ENCODE results near the gene SLC29A4.
"Not testable (repeated sequence)": the region's sequence is repeated elsewhere in the genome, so short reads cannot be mapped to it uniquely, and the experiment has no call there.

Gene SLC29A4

GRCh38 chr7:5309146-5309545 lies 26.4 kb downstream of the SLC29A4 start:
- Histone ChIP-seq H3K9ac (ENCODE audit: low read depth in 1 of 2, low read length in 2 of 2) (no peak overlapping the region), H3K36me3 (ENCODE audit: control insufficient read depth in 2 of 2, insufficient read depth in 2 of 2, low read length in 2 of 2) (peaks cover 20 to 25% of the 10 kb centered on the region in 2 donors), H3K27ac (ENCODE audit: low read depth in 2 of 2, low read length in 2 of 2) (no peak overlapping the region), H3K27me3 (ENCODE audit: control insufficient read depth in 2 of 2, insufficient read depth in 2 of 2, low read length in 2 of 2) (no peaks in the 10 kb centered on the region), H3K4me3 (ENCODE audit: low read length in 2 of 2) (no peak overlapping the region), H3K4me1 (ENCODE audit: control insufficient read depth in 2 of 2, insufficient read depth in 2 of 2, low read length in 2 of 2) (peaks cover 0 to 3% of the 10 kb centered on the region in 2 donors), H3K9me3 (ENCODE audit: control insufficient read depth in 2 of 2, low read length in 2 of 2) (no peaks in the 10 kb centered on the region)

GRCh38 chr7:5310822-5311405 lies 28.2 kb downstream of the SLC29A4 start:
- Histone ChIP-seq H3K4me3 (ENCODE audit: low read length in 2 of 2) (no peak overlapping the region), H3K36me3 (ENCODE audit: control insufficient read depth in 2 of 2, insufficient read depth in 2 of 2, low read length in 2 of 2) (peaks cover 31 to 33% of the 10 kb centered on the region in 2 donors), H3K9ac (ENCODE audit: low read depth in 1 of 2, low read length in 2 of 2) (no peak overlapping the region), H3K4me1 (ENCODE audit: control insufficient read depth in 2 of 2, insufficient read depth in 2 of 2, low read length in 2 of 2) (peaks cover 0 to 3% of the 10 kb centered on the region in 2 donors), H3K9me3 (ENCODE audit: control insufficient read depth in 2 of 2, low read length in 2 of 2) (no peaks in the 10 kb centered on the region), H3K27me3 (ENCODE audit: control insufficient read depth in 2 of 2, insufficient read depth in 2 of 2, low read length in 2 of 2) (no peaks in the 10 kb centered on the region), H3K27ac (ENCODE audit: low read depth in 2 of 2, low read length in 2 of 2) (no peak overlapping the region)

- H3K9me3 ChIP-seq (ENCODE audit: control insufficient read depth in 2 of 2, low read length in 2 of 2): not testable (repeated sequence)
- peaks cover 35 to 44% of the 10 kb centered on the region in 2 donors for H3K36me3 ChIP-seq (ENCODE audit: control insufficient read depth in 2 of 2, insufficient read depth in 2 of 2, low read length in 2 of 2)
These were observed 29.7 kb downstream of the SLC29A4 start for GRCh38 chr7:5312276-5313070.

GRCh38 chr7:5313076-5313885 lies 30.5 kb downstream of the SLC29A4 start:
- H3K27ac ChIP-seq (ENCODE audit: low read depth in 2 of 2, low read length in 2 of 2); H3K27me3 ChIP-seq (ENCODE audit: control insufficient read depth in 2 of 2, insufficient read depth in 2 of 2, low read length in 2 of 2); H3K9me3 ChIP-seq (ENCODE audit: control insufficient read depth in 2 of 2, low read length in 2 of 2); H3K9ac ChIP-seq (ENCODE audit: low read depth in 1 of 2, low read length in 2 of 2); H3K4me1 ChIP-seq (ENCODE audit: control insufficient read depth in 2 of 2, insufficient read depth in 2 of 2, low read length in 2 of 2); H3K4me3 ChIP-seq (ENCODE audit: low read length in 2 of 2): not testable (repeated sequence)
- H3K36me3 ChIP-seq (ENCODE audit: control insufficient read depth in 2 of 2, insufficient read depth in 2 of 2, low read length in 2 of 2): peaks cover 32 to 36% of the 10 kb centered on the region in 2 donors

More at GRCh38 chr7:5312276-5313070, 29.7 kb downstream of the SLC29A4 start:
- H3K27me3 ChIP-seq (ENCODE audit: control insufficient read depth in 2 of 2, insufficient read depth in 2 of 2, low read length in 2 of 2); H3K27ac ChIP-seq (ENCODE audit: low read depth in 2 of 2, low read length in 2 of 2); H3K4me1 ChIP-seq (ENCODE audit: control insufficient read depth in 2 of 2, insufficient read depth in 2 of 2, low read length in 2 of 2); H3K9ac ChIP-seq (ENCODE audit: low read depth in 1 of 2, low read length in 2 of 2); H3K4me3 ChIP-seq (ENCODE audit: low read length in 2 of 2): not testable (repeated sequence)

- Histone ChIP-seq H3K9me3 (ENCODE audit: control insufficient read depth in 2 of 2, low read length in 2 of 2) (no peaks in the 10 kb centered on the region), H3K4me3 (ENCODE audit: low read length in 2 of 2) (no peak overlapping the region), H3K27me3 (ENCODE audit: control insufficient read depth in 2 of 2, insufficient read depth in 2 of 2, low read length in 2 of 2) (no peaks in the 10 kb centered on the region), H3K9ac (ENCODE audit: low read depth in 1 of 2, low read length in 2 of 2) (no peak overlapping the region), H3K27ac (ENCODE audit: low read depth in 2 of 2, low read length in 2 of 2) (no peak overlapping the region), H3K4me1 (ENCODE audit: control insufficient read depth in 2 of 2, insufficient read depth in 2 of 2, low read length in 2 of 2) (no peaks in the 10 kb centered on the region), H3K36me3 (ENCODE audit: control insufficient read depth in 2 of 2, insufficient read depth in 2 of 2, low read length in 2 of 2) (peaks cover 38 to 43% of the 10 kb centered on the region in 2 donors)
These were observed 32.1 kb downstream of the SLC29A4 start for GRCh38 chr7:5314864-5315263.

- no peak overlapping the region for H3K4me3 ChIP-seq (ENCODE audit: low read length in 2 of 2)
- H3K9me3 ChIP-seq (ENCODE audit: control insufficient read depth in 2 of 2, low read length in 2 of 2): no peaks in the 10 kb centered on the region
- H3K9ac ChIP-seq (ENCODE audit: low read depth in 1 of 2, low read length in 2 of 2): no peak overlapping the region
- H3K4me1 ChIP-seq (ENCODE audit: control insufficient read depth in 2 of 2, insufficient read depth in 2 of 2, low read length in 2 of 2): no peaks in the 10 kb centered on the region
- H3K27ac ChIP-seq (ENCODE audit: low read depth in 2 of 2, low read length in 2 of 2): no peak overlapping the region
- peaks cover 43 to 49% of the 10 kb centered on the region in 2 donors for H3K36me3 ChIP-seq (ENCODE audit: control insufficient read depth in 2 of 2, insufficient read depth in 2 of 2, low read length in 2 of 2)
- no peaks in the 10 kb centered on the region for H3K27me3 ChIP-seq (ENCODE audit: control insufficient read depth in 2 of 2, insufficient read depth in 2 of 2, low read length in 2 of 2)
These were observed 33.0 kb downstream of the SLC29A4 start for GRCh38 chr7:5315761-5316160.

GRCh38 chr7:5318613-5319012 lies 35.9 kb downstream of the SLC29A4 start:
- peaks cover 49 to 53% of the 10 kb centered on the region in 2 donors for H3K36me3 ChIP-seq (ENCODE audit: control insufficient read depth in 2 of 2, insufficient read depth in 2 of 2, low read length in 2 of 2)
- not testable (repeated sequence) for H3K4me3 ChIP-seq (ENCODE audit: low read length in 2 of 2); H3K27ac ChIP-seq (ENCODE audit: low read depth in 2 of 2, low read length in 2 of 2); H3K4me1 ChIP-seq (ENCODE audit: control insufficient read depth in 2 of 2, insufficient read depth in 2 of 2, low read length in 2 of 2); H3K9ac ChIP-seq (ENCODE audit: low read depth in 1 of 2, low read length in 2 of 2); H3K9me3 ChIP-seq (ENCODE audit: control insufficient read depth in 2 of 2, low read length in 2 of 2); H3K27me3 ChIP-seq (ENCODE audit: control insufficient read depth in 2 of 2, insufficient read depth in 2 of 2, low read length in 2 of 2)

GRCh38 chr7:5320391-5320790 lies 37.6 kb downstream of the SLC29A4 start:
- H3K4me1 ChIP-seq (ENCODE audit: control insufficient read depth in 2 of 2, insufficient read depth in 2 of 2, low read length in 2 of 2): no peaks in the 10 kb centered on the region
- H3K36me3 ChIP-seq (ENCODE audit: control insufficient read depth in 2 of 2, insufficient read depth in 2 of 2, low read length in 2 of 2): peaks cover 51 to 56% of the 10 kb centered on the region in 2 donors
- H3K27ac ChIP-seq (ENCODE audit: low read depth in 2 of 2, low read length in 2 of 2): no peak overlapping the region
- H3K9me3 ChIP-seq (ENCODE audit: control insufficient read depth in 2 of 2, low read length in 2 of 2): no peaks in the 10 kb centered on the region
- H3K9ac ChIP-seq (ENCODE audit: low read depth in 1 of 2, low read length in 2 of 2): no peak overlapping the region
- no peaks in the 10 kb centered on the region for H3K27me3 ChIP-seq (ENCODE audit: control insufficient read depth in 2 of 2, insufficient read depth in 2 of 2, low read length in 2 of 2)
- no peak overlapping the region for H3K4me3 ChIP-seq (ENCODE audit: low read length in 2 of 2)

GRCh38 chr7:5320802-5321396 lies 38.2 kb downstream of the SLC29A4 start:
- Histone ChIP-seq H3K9me3 (ENCODE audit: control insufficient read depth in 2 of 2, low read length in 2 of 2) (no peaks in the 10 kb centered on the region), H3K4me1 (ENCODE audit: control insufficient read depth in 2 of 2, insufficient read depth in 2 of 2, low read length in 2 of 2) (no peaks in the 10 kb centered on the region), H3K27me3 (ENCODE audit: control insufficient read depth in 2 of 2, insufficient read depth in 2 of 2, low read length in 2 of 2) (no peaks in the 10 kb centered on the region), H3K4me3 (ENCODE audit: low read length in 2 of 2) (no peak overlapping the region), H3K36me3 (ENCODE audit: control insufficient read depth in 2 of 2, insufficient read depth in 2 of 2, low read length in 2 of 2) (peaks cover 49 to 54% of the 10 kb centered on the region in 2 donors), H3K27ac (ENCODE audit: low read depth in 2 of 2, low read length in 2 of 2) (no peak overlapping the region), H3K9ac (ENCODE audit: low read depth in 1 of 2, low read length in 2 of 2) (no peak overlapping the region)
